A549 (cell line): ENCODE measurements around the gene SLC2A5. TPM values are rescaled to one million over a fixed set of nuclear protein-coding genes. Genes with fewer than 3 reads are reported as not detected.

Source experiments
- ATAC-seq, 2 experiments: fragments of 200-7000 bp in 1 of 2; fragments of >200 bp in 1 of 2; cut with Nextera tagmentation in 1 of 2; cut with Tn5 transposase in 1 of 2; 3 replicates each; pipeline versions ENCODE4 v1.8.0 to v1.9.1; 2018 to 2020; ENCODE audit warnings: mild to moderate bottlenecking in 1 of 2, moderate library complexity in 1 of 2
- CTCF ChIA-PET: fragments of 300-600 bp; sonication (Branson Sonifier 250); formaldehyde crosslinking; extraction: SDS; loops from one replicate; lab custom pipeline; 2021; ENCODE audit warnings: antibody characterized with exemption, inconsistent platforms; lab: Yijun Ruan, JAX
- POLR2A ChIA-PET: fragments of 350-600 bp; formaldehyde crosslinking; extraction: SDS; loops from one replicate; lab custom pipeline; 2021; ENCODE audit warnings: antibody characterized with exemption, inconsistent platforms; lab: Yijun Ruan, JAX
- DNase-seq, 2 experiments: peaks; one replicate each; pipeline versions ENCODE4 v3.0.0 to v3.0.0-alpha.2; 2011 to 2016; ENCODE audit warnings: low read depth in 1 of 2, low spot score in 1 of 2
- FAIRE-seq: peaks from 2 replicates; lab custom pipeline; 2011; peaks lifted over from hg19 to GRCh38; lab: Jason Lieb, UNC
- H3K27ac ChIP-seq, 2 experiments: fragments of >200 bp; sonication (Bioruptor Twin); formaldehyde crosslinking; 3 replicates each; pipeline ENCODE4 v1.5.1; 2016 to 2017
- H3K4me1 ChIP-seq: fragments of >200 bp; sonication (Bioruptor Twin); formaldehyde crosslinking; 3 replicates; pipeline ENCODE4 v1.6.1; 2016
- H3K4me2 ChIP-seq: fragments of >200 bp; sonication (Bioruptor Twin); formaldehyde crosslinking; 3 replicates; pipeline ENCODE4 v1.6.1; 2016
- H3K4me3 ChIP-seq: fragments of >200 bp; sonication (Bioruptor Twin); formaldehyde crosslinking; 3 replicates; pipeline ENCODE4 v1.5.1; 2016
- H3K9me3 ChIP-seq: fragments of >200 bp; sonication (Bioruptor Twin); formaldehyde crosslinking; 3 replicates; pipeline ENCODE4 v1.6.1; 2016
- BHLHE40 ChIP-seq: IDR thresholded peaks from 2 replicates; pipeline ENCODE4 v1.6.1; 2012; ENCODE audit warnings: low read depth, low read length, inconsistent platforms
- CHD4 ChIP-seq: fragments of 200-600 bp; sonication (generic); IDR thresholded peaks from 2 replicates; pipeline ENCODE4 v1.6.1; 2016; ENCODE audit warnings: antibody characterized with exemption, mild to moderate bottlenecking, borderline replicate concordance
- ESRRA ChIP-seq: fragments of 150-350 bp; IDR thresholded peaks from 2 replicates; pipeline ENCODE4 v1.6.1; 2014; ENCODE audit warnings: mild to moderate bottlenecking, low read length, borderline replicate concordance
- FOSL2 ChIP-seq, 2 experiments: fragments of 450-650 bp in 1 of 2; fragments of >200 bp in 1 of 2; sonication (Bioruptor Twin) in 1 of 2; formaldehyde crosslinking; IDR thresholded peaks; 2 replicates each; pipeline versions ENCODE4 v1.5.0 to v1.6.1; 2016 to 2020; ENCODE audit warnings: mild to moderate bottlenecking in 1 of 2, moderate library complexity in 1 of 2
- FOXS1 ChIP-seq: fragments of 250-450 bp; sonication (Bioruptor Pico); IDR thresholded peaks from 2 replicates; pipeline ENCODE4 v1.5.0; 2020; ENCODE audit warnings: mild to moderate bottlenecking, moderate library complexity
- GATA3 ChIP-seq: IDR thresholded peaks from 2 replicates; pipeline ENCODE4 v1.6.1; 2012; ENCODE audit warnings: borderline replicate concordance
- HEYL ChIP-seq: fragments of 250-450 bp; sonication (Bioruptor Pico); IDR thresholded peaks from 2 replicates; pipeline ENCODE4 v1.8.0; 2021; ENCODE audit warnings: mild to moderate bottlenecking, moderate library complexity
- HOXA7 ChIP-seq: fragments of 250-450 bp; sonication (Bioruptor Pico); IDR thresholded peaks from 2 replicates; pipeline ENCODE4 v1.5.0; 2020; ENCODE audit warnings: mild to moderate bottlenecking, moderate library complexity
- HOXB13 ChIP-seq: fragments of 250-450 bp; sonication (Bioruptor Pico); IDR thresholded peaks from 2 replicates; pipeline ENCODE4 v1.5.0; 2020; ENCODE audit warnings: low read depth, mild to moderate bottlenecking, moderate library complexity
- HOXB5 ChIP-seq: fragments of 250-450 bp; sonication (Bioruptor Pico); IDR thresholded peaks from 2 replicates; pipeline ENCODE4 v1.5.0; 2020; ENCODE audit warnings: mild to moderate bottlenecking, moderate library complexity
- JUN ChIP-seq, 2 experiments: fragments of >200 bp; sonication (Bioruptor Twin); formaldehyde crosslinking; IDR thresholded peaks; 2 replicates in 1 of 2; 3 replicates in 1 of 2; pipeline ENCODE4 v1.6.1; 2016 to 2017
- KDM5A ChIP-seq: fragments of 200-600 bp; sonication (generic); IDR thresholded peaks from 2 replicates; pipeline ENCODE4 v1.6.1; 2016; ENCODE audit warnings: antibody characterized with exemption, mild to moderate bottlenecking
- MAFK ChIP-seq: fragments of 450-650 bp; IDR thresholded peaks from 2 replicates; pipeline ENCODE4 v1.6.1; 2014; ENCODE audit not compliant: partially characterized antibody
- MYC ChIP-seq: IDR thresholded peaks from 2 replicates; pipeline ENCODE4 v1.6.1; 2012; ENCODE audit warnings: mild to moderate bottlenecking, inconsistent platforms, low read length, improper control_type of control experiment, borderline replicate concordance
- NR3C1 ChIP-seq: fragments of >200 bp; sonication (Bioruptor Twin); formaldehyde crosslinking; IDR thresholded peaks from 3 replicates; pipeline ENCODE4 v1.6.1; 2017
- PHF8 ChIP-seq: fragments of 200-600 bp; sonication (generic); IDR thresholded peaks from 2 replicates; pipeline ENCODE4 v1.6.1; 2016; ENCODE audit warnings: low read depth, mild to moderate bottlenecking, antibody characterized with exemption, moderate library complexity, borderline replicate concordance
- RFX5 ChIP-seq: fragments of 450-650 bp; IDR thresholded peaks from 2 replicates; pipeline ENCODE4 v1.7.1; 2014; ENCODE audit warnings: antibody characterized with exemption, mild to moderate bottlenecking, moderate library complexity
- ZSCAN20 ChIP-seq: fragments of 250-450 bp; sonication (Bioruptor Pico); IDR thresholded peaks from 2 replicates; pipeline ENCODE4 v1.8.0; 2022; ENCODE audit warnings: mild to moderate bottlenecking, moderate library complexity
- WGBS: methylation state at CpG from one replicate; pipeline ENCODE4 v1.1.6; 2017; ENCODE audit errors: missing lambda C conversion rate; 5-methylcytosine and 5-hydroxymethylcytosine counted together
- polyA plus RNA-seq, 4 experiments: library from polyadenylated mRNA; depleted of rRNA in 3 of 4; stranded (reverse); fragments of >200 nt; fragmentation: RNase III in 1 of 4; extraction: RNeasy Plus Mini Kit Qiagen cat#74134 plus additional on column Dnase treatment in 1 of 4; gene quantifications; 2 replicates in 3 of 4; 3 replicates in 1 of 4; pipeline ENCODE4 v1.2.3, GENCODE V29; 2011 to 2017
- TF ChIP-seq, protein P1 (sequence below): fragments of 200-600 bp; sonication (generic); IDR thresholded peaks from 2 replicates; pipeline ENCODE4 v1.6.1; 2016; ENCODE audit warnings: antibody characterized with exemption, mild to moderate bottlenecking, moderate library complexity
- TF ChIP-seq, protein P2 (sequence below): fragments of 250-450 bp; sonication (Bioruptor Pico); IDR thresholded peaks from 2 replicates; pipeline ENCODE4 v1.5.0; 2021; ENCODE audit warnings: mild to moderate bottlenecking, moderate library complexity, borderline replicate concordance
- TF ChIP-seq, protein P3 (sequence below): fragments of 150-350 bp; IDR thresholded peaks from 2 replicates; pipeline ENCODE4 v1.6.1; 2014; ENCODE audit warnings: low read depth, mild to moderate bottlenecking, low read length

Gene SLC2A5
- polyA plus RNA-seq, 2 of the 4 experiments (the other 2 are of a cell fraction) = 0.12 to 0.19 TPM

DNA sequence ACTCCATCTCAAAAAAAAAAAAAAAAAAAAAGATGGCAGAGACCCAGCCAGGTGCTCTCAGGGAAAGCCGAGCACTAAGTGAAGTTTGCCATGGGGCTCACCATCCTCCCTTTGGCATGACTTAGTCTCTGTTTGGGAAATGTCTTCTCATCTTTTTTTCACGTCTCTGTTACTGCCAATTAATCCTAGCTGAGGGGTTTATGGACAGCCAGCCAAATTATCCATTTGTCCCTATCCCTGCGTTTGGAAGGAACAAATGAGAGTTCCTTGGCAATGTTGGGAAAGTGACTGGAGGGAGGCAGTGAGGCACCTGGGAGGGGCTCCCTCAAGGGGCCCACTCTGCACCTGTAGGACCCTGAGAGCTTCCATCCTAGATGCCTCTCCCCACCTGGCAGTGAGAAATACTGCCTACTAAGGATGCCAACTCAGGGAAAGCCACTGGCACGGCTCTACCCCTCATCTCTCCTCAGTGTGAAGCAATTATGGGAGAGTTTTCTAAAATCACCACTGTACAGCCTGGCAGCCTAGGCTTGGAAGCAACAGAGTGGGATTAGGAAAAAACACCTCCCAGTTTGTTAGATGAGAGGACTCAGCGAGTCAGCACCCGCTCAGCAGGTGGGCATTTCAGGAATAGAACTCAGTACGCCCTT is 23.4 kb downstream of the SLC2A5 start:
- TF ChIP-seq, protein P1, sequence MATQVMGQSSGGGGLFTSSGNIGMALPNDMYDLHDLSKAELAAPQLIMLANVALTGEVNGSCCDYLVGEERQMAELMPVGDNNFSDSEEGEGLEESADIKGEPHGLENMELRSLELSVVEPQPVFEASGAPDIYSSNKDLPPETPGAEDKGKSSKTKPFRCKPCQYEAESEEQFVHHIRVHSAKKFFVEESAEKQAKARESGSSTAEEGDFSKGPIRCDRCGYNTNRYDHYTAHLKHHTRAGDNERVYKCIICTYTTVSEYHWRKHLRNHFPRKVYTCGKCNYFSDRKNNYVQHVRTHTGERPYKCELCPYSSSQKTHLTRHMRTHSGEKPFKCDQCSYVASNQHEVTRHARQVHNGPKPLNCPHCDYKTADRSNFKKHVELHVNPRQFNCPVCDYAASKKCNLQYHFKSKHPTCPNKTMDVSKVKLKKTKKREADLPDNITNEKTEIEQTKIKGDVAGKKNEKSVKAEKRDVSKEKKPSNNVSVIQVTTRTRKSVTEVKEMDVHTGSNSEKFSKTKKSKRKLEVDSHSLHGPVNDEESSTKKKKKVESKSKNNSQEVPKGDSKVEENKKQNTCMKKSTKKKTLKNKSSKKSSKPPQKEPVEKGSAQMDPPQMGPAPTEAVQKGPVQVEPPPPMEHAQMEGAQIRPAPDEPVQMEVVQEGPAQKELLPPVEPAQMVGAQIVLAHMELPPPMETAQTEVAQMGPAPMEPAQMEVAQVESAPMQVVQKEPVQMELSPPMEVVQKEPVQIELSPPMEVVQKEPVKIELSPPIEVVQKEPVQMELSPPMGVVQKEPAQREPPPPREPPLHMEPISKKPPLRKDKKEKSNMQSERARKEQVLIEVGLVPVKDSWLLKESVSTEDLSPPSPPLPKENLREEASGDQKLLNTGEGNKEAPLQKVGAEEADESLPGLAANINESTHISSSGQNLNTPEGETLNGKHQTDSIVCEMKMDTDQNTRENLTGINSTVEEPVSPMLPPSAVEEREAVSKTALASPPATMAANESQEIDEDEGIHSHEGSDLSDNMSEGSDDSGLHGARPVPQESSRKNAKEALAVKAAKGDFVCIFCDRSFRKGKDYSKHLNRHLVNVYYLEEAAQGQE = no peak
- ChIA-PET CTCF (interaction anchor here (0.7 kb wide), 1 partner anchor 156 kb away, joined by 3 read pairs; no protein-coding TSS in a partner anchor), POLR2A (no interaction called here)
- H3K4me1 ChIP-seq = no peaks in the 10 kb centered on the region
- no peak for FAIRE-seq
- 63% methylated on average over 7 of the region's 7 CpGs for WGBS
- DNase-seq = no peak
- no peak overlapping the region for H3K27ac ChIP-seq
- H3K9me3 ChIP-seq = no peaks in the 10 kb centered on the region
- H3K4me2 ChIP-seq = no peak overlapping the region
- no peak overlapping the region for H3K4me3 ChIP-seq
- ATAC-seq = no peak

DNA sequence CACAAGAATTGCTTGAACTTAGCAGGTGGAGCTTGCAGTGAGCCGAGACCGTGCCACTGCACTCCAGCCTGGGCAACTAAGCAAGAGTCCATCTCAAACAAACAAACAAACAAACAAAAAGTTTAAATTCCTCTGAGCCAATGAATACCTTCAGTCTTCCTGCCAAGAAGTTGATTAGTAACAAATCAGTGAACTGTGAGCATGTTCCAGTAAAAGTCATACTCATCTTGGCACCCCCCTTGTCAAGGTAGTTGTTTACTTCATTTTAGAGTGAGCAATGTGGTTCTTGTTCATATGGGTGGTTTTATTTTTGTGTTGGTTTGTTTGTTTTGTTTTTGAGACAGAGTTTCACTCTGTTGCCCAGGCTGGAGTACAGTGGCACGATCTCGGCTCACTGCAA is 25.2 kb downstream of the SLC2A5 start:
- Histone ChIP-seq H3K4me1 (no peaks in the 10 kb centered on the region), H3K4me3 (no peak overlapping the region), H3K9me3 (no peaks in the 10 kb centered on the region), H3K4me2 (no peak overlapping the region), H3K27ac (no peak overlapping the region)
- no peak for ATAC-seq
- ChIA-PET POLR2A (no interaction called here), CTCF (no interaction called here)
- DNase-seq = no peak
- WGBS = 90% methylated on average over 4 of the region's 4 CpGs
- TF ChIP-seq NR3C1 = no peak
- TF ChIP-seq RFX5 = no peak
- FAIRE-seq = no peak

DNA sequence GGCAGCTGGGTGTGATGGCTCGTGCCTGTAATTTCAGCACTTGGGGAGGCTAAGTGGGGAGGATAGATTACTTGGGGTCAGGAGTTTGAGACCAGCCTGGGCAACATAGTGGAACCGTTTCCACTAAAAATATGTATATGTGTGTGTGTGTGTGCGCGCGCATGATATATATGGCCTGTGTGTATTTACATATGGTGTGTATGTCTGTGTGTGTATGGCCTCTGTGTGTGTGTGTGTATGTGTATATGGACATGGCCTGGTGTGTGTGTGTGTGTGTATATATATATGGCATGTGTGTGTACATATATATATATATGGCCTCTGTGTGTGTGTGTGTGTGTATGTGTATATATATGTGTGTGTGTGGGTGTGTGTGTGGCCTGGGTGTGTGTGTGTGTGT is 27.2 kb downstream of the SLC2A5 start:
- DNase-seq (no peak), FAIRE-seq (no peak), ATAC-seq (no peak)
- POLR2A ChIA-PET = no interaction called here
- Histone ChIP-seq H3K4me1 (no peaks in the 10 kb centered on the region), H3K9me3 (no peaks in the 10 kb centered on the region), H3K4me2 (no peak overlapping the region), H3K4me3 (no peak overlapping the region), H3K27ac (no peak overlapping the region)
- WGBS = 86% methylated on average over 5 of the region's 5 CpGs
- TF ChIP-seq GATA3 = no peak
- no peak for TF ChIP-seq FOSL2 (IDR thresholded peaks at IDR 0.05)
- TF ChIP-seq FOSL2 (CRISPR knock-in tag; IDR thresholded peaks at IDR 0.05) = no peak
- TF ChIP-seq JUN (IDR thresholded peaks at IDR 0.05) = no peak
- CTCF ChIA-PET = interaction anchor here (1.1 to 1.7 kb wide), 2 partner anchors 37 to 68 kb away, joined by 3 to 6 read pairs; no protein-coding TSS in a partner anchor

DNA sequence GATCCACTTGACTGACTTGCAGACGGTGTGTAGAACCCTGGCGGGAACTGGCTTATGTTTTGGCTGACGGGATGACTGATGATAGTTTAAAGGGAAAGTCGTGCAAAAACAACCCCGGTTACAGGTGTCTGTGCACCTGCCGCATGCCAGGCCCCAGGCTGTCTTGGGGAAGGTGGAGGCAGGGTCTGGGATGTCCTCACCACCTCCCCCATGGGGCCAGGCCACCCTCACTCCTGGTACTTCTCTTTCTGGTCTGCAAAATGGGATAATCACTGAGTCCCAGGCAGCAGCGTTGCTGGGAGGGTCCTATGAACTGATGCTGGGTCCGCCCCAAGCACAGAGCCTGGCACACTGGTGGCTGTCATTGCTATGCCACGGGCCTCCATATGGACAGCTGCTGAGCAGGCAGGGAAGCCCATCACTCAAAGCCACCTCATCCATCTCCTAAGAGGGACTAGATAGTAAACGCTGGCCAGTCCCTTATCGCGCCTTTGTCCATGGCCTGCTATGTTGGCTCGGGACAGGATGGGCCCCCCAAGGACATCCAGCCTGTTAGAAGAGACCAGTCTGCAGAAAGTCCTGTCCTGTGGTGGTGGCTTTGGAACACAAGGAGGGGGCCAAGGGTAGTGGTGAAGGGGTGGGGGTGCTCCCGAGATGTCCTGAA is 28.2 kb downstream of the SLC2A5 start:
- FAIRE-seq = no peak
- CTCF ChIA-PET = interaction anchor here (0.6 kb wide), 1 partner anchor 167 kb away, joined by 3 read pairs; no protein-coding TSS in a partner anchor
- POLR2A ChIA-PET = no interaction called here

DNA sequence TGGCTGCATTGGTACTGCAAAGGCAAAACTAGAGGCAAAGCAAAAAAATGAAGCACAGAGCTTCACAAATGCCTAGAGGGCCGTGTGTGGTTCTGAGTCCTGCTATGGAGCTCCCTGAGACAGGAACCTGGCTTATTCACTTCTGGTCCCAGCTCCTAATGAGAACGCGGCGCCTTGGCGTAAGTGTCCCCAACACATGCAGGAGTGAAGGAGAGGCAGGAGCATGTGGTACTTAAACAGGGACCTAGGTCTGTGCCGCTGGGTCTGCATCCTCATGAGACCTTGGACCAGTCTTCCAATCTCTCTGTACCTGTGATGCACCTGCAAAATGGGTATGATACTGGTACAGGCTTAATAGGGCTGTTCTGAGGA is 28.8 kb downstream of the SLC2A5 start:
- no peak overlapping the region for H3K27ac ChIP-seq
- no peak overlapping the region for H3K4me3 ChIP-seq
- DNase-seq (no peak), ATAC-seq (no peak), FAIRE-seq (no peak)
- CTCF ChIA-PET = interaction anchor here (0.6 kb wide), 1 partner anchor 166 kb away, joined by 3 read pairs; no protein-coding TSS in a partner anchor
- POLR2A ChIA-PET = no interaction called here
- H3K4me2 ChIP-seq = no peak overlapping the region
- H3K9me3 ChIP-seq = no peaks in the 10 kb centered on the region
- H3K4me1 ChIP-seq = no peaks in the 10 kb centered on the region
- WGBS = 82% methylated on average over 6 of the region's 6 CpGs
- TF ChIP-seq HEYL (CRISPR knock-in tag) (no peak), BHLHE40 (no peak), ZSCAN20 (CRISPR knock-in tag) (no peak), HOXB5 (CRISPR knock-in tag) (no peak), ESRRA (no peak), MYC (no peak)
- TF ChIP-seq, protein P2, sequence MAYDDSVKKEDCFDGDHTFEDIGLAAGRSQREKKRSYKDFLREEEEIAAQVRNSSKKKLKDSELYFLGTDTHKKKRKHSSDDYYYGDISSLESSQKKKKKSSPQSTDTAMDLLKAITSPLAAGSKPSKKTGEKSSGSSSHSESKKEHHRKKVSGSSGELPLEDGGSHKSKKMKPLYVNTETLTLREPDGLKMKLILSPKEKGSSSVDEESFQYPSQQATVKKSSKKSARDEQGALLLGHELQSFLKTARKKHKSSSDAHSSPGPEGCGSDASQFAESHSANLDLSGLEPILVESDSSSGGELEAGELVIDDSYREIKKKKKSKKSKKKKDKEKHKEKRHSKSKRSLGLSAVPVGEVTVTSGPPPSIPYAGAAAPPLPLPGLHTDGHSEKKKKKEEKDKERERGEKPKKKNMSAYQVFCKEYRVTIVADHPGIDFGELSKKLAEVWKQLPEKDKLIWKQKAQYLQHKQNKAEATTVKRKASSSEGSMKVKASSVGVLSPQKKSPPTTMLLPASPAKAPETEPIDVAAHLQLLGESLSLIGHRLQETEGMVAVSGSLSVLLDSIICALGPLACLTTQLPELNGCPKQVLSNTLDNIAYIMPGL (CRISPR knock-in tag) = no peak
- TF ChIP-seq, protein P3, sequence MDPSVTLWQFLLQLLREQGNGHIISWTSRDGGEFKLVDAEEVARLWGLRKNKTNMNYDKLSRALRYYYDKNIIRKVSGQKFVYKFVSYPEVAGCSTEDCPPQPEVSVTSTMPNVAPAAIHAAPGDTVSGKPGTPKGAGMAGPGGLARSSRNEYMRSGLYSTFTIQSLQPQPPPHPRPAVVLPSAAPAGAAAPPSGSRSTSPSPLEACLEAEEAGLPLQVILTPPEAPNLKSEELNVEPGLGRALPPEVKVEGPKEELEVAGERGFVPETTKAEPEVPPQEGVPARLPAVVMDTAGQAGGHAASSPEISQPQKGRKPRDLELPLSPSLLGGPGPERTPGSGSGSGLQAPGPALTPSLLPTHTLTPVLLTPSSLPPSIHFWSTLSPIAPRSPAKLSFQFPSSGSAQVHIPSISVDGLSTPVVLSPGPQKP = no peak

More for the DNA sequence above, 28.2 kb downstream of the SLC2A5 start:
- H3K9me3 ChIP-seq = no peaks in the 10 kb centered on the region
- TF ChIP-seq KDM5A (no peak), HEYL (CRISPR knock-in tag) (no peak), FOXS1 (CRISPR knock-in tag) (no peak), PHF8 (no peak), MAFK (no peak), HOXB13 (CRISPR knock-in tag) (no peak), HOXB5 (CRISPR knock-in tag) (no peak), JUN (IDR thresholded peaks at IDR 0.05) (no peak), HOXA7 (CRISPR knock-in tag) (no peak), CHD4 (no peak), GATA3 (no peak)
- TF ChIP-seq, all 56 proteins: peak for 0
- no peak overlapping the region for H3K4me3 ChIP-seq
- 74% methylated on average over 12 of the region's 14 CpGs for WGBS
- H3K4me2 ChIP-seq = no peak overlapping the region
- DNase-seq (no peak), ATAC-seq (no peak)
- H3K27ac ChIP-seq = no peak overlapping the region
- H3K4me1 ChIP-seq = no peaks in the 10 kb centered on the region
